CD14-positive monocyte (primary cell): ENCODE data around the gene SUSD4. TPM values are rescaled to one million over a fixed set of nuclear protein-coding genes. Genes with fewer than 3 reads are reported as not detected.

Experiments
- DNase-seq, 3 donors: peaks; one replicate each; pipeline ENCODE4 v3.0.0-alpha.2; 2011 to 2022
- H2AFZ ChIP-seq: 2 replicates; pipeline ENCODE4 v1.6.0; 2012; ENCODE audit warnings: mild to moderate bottlenecking, low read depth, low read length, inconsistent platforms; ENCODE audit not compliant: insufficient read depth, poor library complexity, severe bottlenecking
- H3K27ac ChIP-seq, 2 donors: 1 replicate in 1 of 2; 2 replicates in 1 of 2; pipeline ENCODE4 v1.5.1; 2012 to 2013; ENCODE audit warnings: low read length in 2 of 2, control low read depth in 1 of 2, inconsistent platforms in 1 of 2, low read depth in 1 of 2, mild to moderate bottlenecking in 1 of 2
- H3K27me3 ChIP-seq, 2 donors: one replicate each; pipeline versions ENCODE4 v1.6.0 to v1.6.1; 2011 to 2013; ENCODE audit warnings: low read length in 2 of 2; ENCODE audit not compliant: control insufficient read depth in 2 of 2, insufficient read depth in 2 of 2
- H3K36me3 ChIP-seq, 2 donors: replicated peaks in 1 of 2; 1 replicate in 1 of 2; 2 replicates in 1 of 2; pipeline versions ENCODE4 v1.5.1 to v1.6.1; 2012 to 2013; ENCODE audit warnings: low read length in 2 of 2, control low read depth in 1 of 2, inconsistent platforms in 1 of 2, mild to moderate bottlenecking in 1 of 2; ENCODE audit not compliant: insufficient read depth in 2 of 2, control insufficient read depth in 1 of 2
- H3K4me1 ChIP-seq, 2 donors: 1 replicate in 1 of 2; 2 replicates in 1 of 2; pipeline versions ENCODE4 v1.5.1 to v1.6.1; 2012 to 2013; ENCODE audit warnings: low read length in 2 of 2, control low read depth in 1 of 2, inconsistent platforms in 1 of 2, mild to moderate bottlenecking in 1 of 2, moderate library complexity in 1 of 2; ENCODE audit not compliant: insufficient read depth in 2 of 2, control insufficient read depth in 1 of 2
- H3K4me2 ChIP-seq: replicated peaks from 2 replicates; pipeline ENCODE3; 2012; ENCODE audit warnings: low read length, moderate library complexity, mild to moderate bottlenecking; ENCODE audit not compliant: poor library complexity, severe bottlenecking; ENCODE audit errors: extremely low read depth
- H3K4me3 ChIP-seq, 3 experiments: fragments of 200-600 bp in 1 of 3; sonication (generic) in 1 of 3; replicated peaks in 1 of 3; 1 replicate in 2 of 3; 2 replicates in 1 of 3; pipeline ENCODE4 v1.5.1; 2011 to 2013; ENCODE audit warnings: low read length in 3 of 3, mild to moderate bottlenecking in 3 of 3, control low read depth in 2 of 3, low read depth in 2 of 3, inconsistent platforms in 1 of 3, moderate library complexity in 1 of 3
- H3K79me2 ChIP-seq: 2 replicates; pipeline ENCODE4 v1.6.0; 2012; ENCODE audit warnings: mild to moderate bottlenecking, control low read depth, inconsistent platforms, low read length, moderate library complexity; ENCODE audit not compliant: insufficient read depth
- H3K9ac ChIP-seq: 2 replicates; pipeline ENCODE4 v1.6.0; 2017; ENCODE audit warnings: low read length, mild to moderate bottlenecking; ENCODE audit not compliant: insufficient read depth, poor library complexity, severe bottlenecking
- H3K9me3 ChIP-seq, 2 donors: replicated peaks in 1 of 2; 1 replicate in 1 of 2; 2 replicates in 1 of 2; pipeline versions ENCODE4 v1.5.1 to v1.6.1; 2012 to 2013; ENCODE audit warnings: low read length in 2 of 2, control low read depth in 1 of 2; ENCODE audit not compliant: control insufficient read depth in 1 of 2, insufficient read depth in 1 of 2
- H4K20me1 ChIP-seq: 2 replicates; pipeline ENCODE4 v1.6.0; 2012; ENCODE audit warnings: mild to moderate bottlenecking, low read length, control low read depth, moderate library complexity; ENCODE audit not compliant: insufficient read depth
- H3K27ac Mint-ChIP-seq, 7 donors: one replicate each; pipeline ENCODE4 v1.8.0; 2020; ENCODE audit warnings: mild to moderate bottlenecking in 7 of 7, mixed read lengths in 7 of 7, moderate library complexity in 6 of 7, inconsistent platforms in 2 of 7
- H3K27me3 Mint-ChIP-seq, 3 donors: one replicate each; pipeline ENCODE4 v1.8.0; 2021 to 2022; ENCODE audit warnings: low read depth in 3 of 3, mild to moderate bottlenecking in 3 of 3, mixed read lengths in 3 of 3, moderate library complexity in 3 of 3, inconsistent platforms in 1 of 3
- H3K36me3 Mint-ChIP-seq, 2 donors: one replicate each; pipeline ENCODE4 v1.8.0; 2020; ENCODE audit warnings: mixed read lengths in 2 of 2, inconsistent platforms in 1 of 2, mild to moderate bottlenecking in 1 of 2
- H3K4me1 Mint-ChIP-seq: one replicate; pipeline ENCODE4 v1.8.0; 2020; ENCODE audit warnings: mild to moderate bottlenecking, mixed read lengths
- H3K4me3 Mint-ChIP-seq, 2 donors: one replicate each; pipeline ENCODE4 v1.8.0; 2020; ENCODE audit warnings: mild to moderate bottlenecking in 2 of 2, mixed read lengths in 2 of 2, moderate library complexity in 1 of 2
- H3K9me3 Mint-ChIP-seq, 7 donors: one replicate each; pipeline ENCODE4 v1.8.0; 2020 to 2022; ENCODE audit warnings: mixed read lengths in 7 of 7, mild to moderate bottlenecking in 6 of 7, moderate library complexity in 6 of 7, inconsistent platforms in 2 of 7
- CTCF ChIP-seq: fragments of 200-600 bp; IDR thresholded peaks from one replicate; pipeline ENCODE4 v1.8.0; 2022; ENCODE audit warnings: antibody characterized with exemption, mild to moderate bottlenecking
- WGBS: methylation state at CpG from one replicate; pipeline ENCODE4 v1.1.5; 2013; ENCODE audit warnings: missing lambda C conversion rate; ENCODE audit not compliant: insufficient coverage; 5-methylcytosine and 5-hydroxymethylcytosine counted together
- intact Hi-C, 2 donors: fragments of 100-400 bp; cut with micrococcal nuclease; formaldehyde crosslinking; loops; one replicate each; pipeline versions ENCODE4 v1.15.0 to v1.15.1; 2023
- polyA plus RNA-seq, 3 donors: library from polyadenylated mRNA; depleted of rRNA in 1 of 3; unstranded in 2 of 3; stranded (reverse) in 1 of 3; fragments of 300-500 nt in 2 of 3; fragments of >200 nt in 1 of 3; fragmentation: Illumina TruSeq in 2 of 3; gene quantifications; 1 replicate in 2 of 3; 2 replicates in 1 of 3; pipeline ENCODE4 v1.2.3, GENCODE V29; 2012 to 2021

SUSD4 gene
- polyA plus RNA-seq, 3 donors, result 0.34 to 0.92 (median 0.50) TPM

GRCh38 chr1:223312273-223312672 lies 51.7 kb downstream of the SUSD4 start:
- Mint-ChIP-seq H3K9me3 (peaks cover 0 to 6% (median 3%) of the 10 kb centered on the region in 7 donors), H3K4me1 (no peaks in the 10 kb centered on the region), H3K4me3 (no peak overlapping the region), H3K27me3 (peaks cover 2 to 4% (median 3%) of the 10 kb centered on the region in 3 donors), H3K36me3 (no peaks in the 10 kb centered on the region), H3K27ac (peak overlapping the region in 2 of 7 donors; percentile 26 to 38)
- Histone ChIP-seq H3K9me3 (no peaks in the 10 kb centered on the region), H3K4me2 (no peak overlapping the region), H3K36me3 (no peaks in the 10 kb centered on the region), H2AFZ (no peak overlapping the region), H3K27ac (no peak overlapping the region), H3K79me2 (no peaks in the 10 kb centered on the region), H3K4me1 (no peaks in the 10 kb centered on the region), H3K27me3 (no peaks in the 10 kb centered on the region), H3K4me3 (no peak overlapping the region), H4K20me1 (no peaks in the 10 kb centered on the region), H3K9ac (no peak overlapping the region)
- no peak for DNase-seq
- intact Hi-C loops, result no loop called here
- whole genome bisulfite sequencing, result no CpG with 5 or more reads among the region's 2 CpGs
- no peak for TF ChIP-seq CTCF

- TF ChIP-seq CTCF, result no peak
- intact Hi-C loops, result no loop called here
- H3K4me1 Mint-ChIP-seq, result no peaks in the 10 kb centered on the region
- no peak for DNase-seq
- no peaks in the 10 kb centered on the region for H3K9me3 ChIP-seq
- no peak overlapping the region for H3K4me3 ChIP-seq
- H3K36me3 Mint-ChIP-seq, result no peaks in the 10 kb centered on the region
- no peak overlapping the region for H3K4me2 ChIP-seq
- no peak overlapping the region for H2AFZ ChIP-seq
- no peaks in the 10 kb centered on the region for H3K36me3 ChIP-seq
- no peaks in the 10 kb centered on the region for H3K27me3 ChIP-seq
- WGBS, result 100% methylated on average over 1 of the region's 3 CpGs
- no peaks in the 10 kb centered on the region for H4K20me1 ChIP-seq
- H3K9ac ChIP-seq, result no peak overlapping the region
- H3K79me2 ChIP-seq, result no peaks in the 10 kb centered on the region
- no peak overlapping the region for H3K4me3 Mint-ChIP-seq
- peaks cover 0 to 6% (median 3%) of the 10 kb centered on the region in 7 donors for H3K9me3 Mint-ChIP-seq
- H3K27me3 Mint-ChIP-seq, result peaks cover 2 to 4% (median 3%) of the 10 kb centered on the region in 3 donors
- no peaks in the 10 kb centered on the region for H3K4me1 ChIP-seq
- H3K27ac ChIP-seq, result no peak overlapping the region
- no peak overlapping the region for H3K27ac Mint-ChIP-seq
Observed at GRCh38 chr1:223311826-223312225, 52.1 kb downstream of the SUSD4 start.
